ENCODE data around the gene NR2F1. TPM values are rescaled to one million over a fixed set of nuclear protein-coding genes. Genes with fewer than 3 reads are reported as not detected.

The NR2F1 gene
- 35.6 and 39.2 TPM in 2 replicates for total RNA-seq

GRCh38 chr5:93582677-93583438 lies at the start of gene NR2F1:
TSS of gene NR2F1 (plus strand) at chr5:93583222. CDS start at chr5:93585024, 1,802 bp downstream.

GRCh38 chr5:93580927-93581445 lies 2.0 kb upstream of the NR2F1 start, which contains the start of gene NR2F1-AS1:
TSS of gene NR2F1-AS1 (minus strand) at chr5:93581219.

Other genes starting within 250 kb of the NR2F1 start
- 19.1 and 21.5 TPM in 2 replicates for gene NR2F1-AS1, start 2.0 kb upstream of the NR2F1 start, total RNA-seq
- gene POU5F2, start 158.4 kb downstream of the NR2F1 start, total RNA-seq: 3.2 and 3.9 TPM in 2 replicates